Measurements from ENCODE around the gene OR5B21. TPM values are rescaled to one million over a fixed set of nuclear protein-coding genes. Genes with fewer than 3 reads are reported as not detected.
A peak's percentile ranks its signal among the peaks of the same experiment; 100 is the strongest.

OR5B21 gene
- total and polyA plus RNA-seq, 12 donors = not detected

- Histone ChIP-seq H3K4me3 (no peak overlapping the region), H3K9me3 (no peaks in the 10 kb centered on the region), H3K27me3 (peaks cover 0 to 4% (median 0%) of the 10 kb centered on the region in 7 donors), H3K4me1 (peaks cover 0 to 8% (median 0%) of the 10 kb centered on the region in 9 donors), H3K27ac (no peak overlapping the region), H3K36me3 (no peaks in the 10 kb centered on the region)
- DNase-seq (no peak), ATAC-seq (no peak)
- intact Hi-C loops (cut with DNase I) = no loop called here
- WGBS, 2 donors = 89 to 91% methylated on average over 2 of the region's 2 CpGs
- TF ChIP-seq CTCF (IDR thresholded peaks at IDR 0.05) = no peak
Measured at GRCh38 chr11:58497951-58498350, 10.0 kb downstream of the OR5B21 start.

GRCh38 chr11:58495906-58496305, 12.0 kb downstream of the OR5B21 start:
- H3K27me3 ChIP-seq = no peaks in the 10 kb centered on the region
- intact Hi-C loops (cut with DNase I) = no loop called here
- ATAC-seq = peak in 2 of 8 donors; percentile 34 to 46
- H3K4me3 ChIP-seq = no peak overlapping the region
- no peak for DNase-seq
- peak in 2 of 9 donors; percentile 3 to 5 for TF ChIP-seq CTCF (IDR thresholded peaks at IDR 0.05)
- peaks cover 0 to 8% (median 0%) of the 10 kb centered on the region in 9 donors for H3K4me1 ChIP-seq
- H3K27ac ChIP-seq = peak overlapping the region in 1 of 10 donors; percentile 33
- no peaks in the 10 kb centered on the region for H3K36me3 ChIP-seq
- no peaks in the 10 kb centered on the region for H3K9me3 ChIP-seq
- WGBS, 2 donors = 43 to 53% methylated on average over 2 of the region's 2 CpGs

GRCh38 chr11:58494101-58494500, 13.8 kb downstream of the OR5B21 start:
- Histone ChIP-seq H3K4me3 (no peak overlapping the region), H3K36me3 (no peaks in the 10 kb centered on the region), H3K27me3 (no peaks in the 10 kb centered on the region), H3K27ac (no peak overlapping the region), H3K9me3 (no peaks in the 10 kb centered on the region), H3K4me1 (peaks cover 0 to 8% (median 0%) of the 10 kb centered on the region in 9 donors)
- ATAC-seq (no peak), DNase-seq (no peak)
- no peak for TF ChIP-seq CTCF (IDR thresholded peaks at IDR 0.05)
- intact Hi-C loops (cut with DNase I) = no loop called here

- intact Hi-C loops (cut with DNase I) = no loop called here
- no peak overlapping the region for H3K4me3 ChIP-seq
- WGBS, 2 donors = 66 to 67% methylated on average over 2 of the region's 2 CpGs
- H3K36me3 ChIP-seq = no peaks in the 10 kb centered on the region
- ATAC-seq (peak in 1 of 8 donors; percentile 55), DNase-seq (no peak)
- no peak for TF ChIP-seq CTCF (IDR thresholded peaks at IDR 0.05)
- no peaks in the 10 kb centered on the region for H3K9me3 ChIP-seq
- H3K4me1 ChIP-seq = peaks cover 0 to 8% (median 0%) of the 10 kb centered on the region in 9 donors
- H3K27ac ChIP-seq = no peak overlapping the region
- H3K27me3 ChIP-seq = no peaks in the 10 kb centered on the region
Measured at GRCh38 chr11:58493676-58494075, 14.2 kb downstream of the OR5B21 start.

Measured in heart right ventricle (tissue), 16 donors.